Fibroblast of gingiva (primary cell): Measurements from ENCODE around the gene TPI1.

Experiments used
- DNase-seq: peaks from one replicate; pipeline ENCODE4 v3.0.0-alpha.2; 2011; ENCODE audit warnings: low read depth

The TPI1 gene

GRCh38 chr12:6828781-6829535 lies 38.4 kb upstream of the TPI1 start:
- peak; percentile 52 for DNase-seq

GRCh38 chr12:6829536-6830220 lies 37.7 kb upstream of the TPI1 start:
- peak; percentile 24 for DNase-seq

GRCh38 chr12:6830286-6830890 lies 36.9 kb upstream of the TPI1 start:
- DNase-seq = no peak

- DNase-seq = no peak
Observed at GRCh38 chr12:6830999-6831398, 36.3 kb upstream of the TPI1 start.

GRCh38 chr12:6831450-6831995 lies 35.8 kb upstream of the TPI1 start:
- no peak for DNase-seq

- no peak for DNase-seq
Observed at GRCh38 chr12:6832125-6832524, 35.2 kb upstream of the TPI1 start.

GRCh38 chr12:6833189-6833890 lies 34.0 kb upstream of the TPI1 start:
- DNase-seq = no peak

- no peak for DNase-seq
Observed at GRCh38 chr12:6834254-6834653, 33.1 kb upstream of the TPI1 start.

GRCh38 chr12:6834873-6835272 lies 32.5 kb upstream of the TPI1 start:
- no peak for DNase-seq

GRCh38 chr12:6836851-6837250 lies 30.5 kb upstream of the TPI1 start:
- DNase-seq = no peak

- no peak for DNase-seq
Observed at GRCh38 chr12:6837370-6838060, 29.8 kb upstream of the TPI1 start.

- DNase-seq = no peak
Observed at GRCh38 chr12:6838854-6839253, 28.5 kb upstream of the TPI1 start.

GRCh38 chr12:6839482-6840201 lies 27.7 kb upstream of the TPI1 start:
- no peak for DNase-seq

- DNase-seq = no peak
Observed at GRCh38 chr12:6840330-6840729, 27.0 kb upstream of the TPI1 start.

GRCh38 chr12:6840761-6841515 lies 26.4 kb upstream of the TPI1 start, which contains the start of gene GNB3:
TSS of gene GNB3 (plus strand) at chr12:6840925. CDS start at chr12:6841288, 363 bp downstream.
- DNase-seq = no peak

- DNase-seq = no peak
Observed at GRCh38 chr12:6842075-6842474, 25.3 kb upstream of the TPI1 start.

- DNase-seq = no peak
Observed at GRCh38 chr12:6843118-6843902, 24.0 kb upstream of the TPI1 start.

- no peak for DNase-seq
Observed at GRCh38 chr12:6845395-6845794, 21.9 kb upstream of the TPI1 start.

GRCh38 chr12:6846316-6846869 lies 20.9 kb upstream of the TPI1 start:
- DNase-seq = no peak
